Vein endothelial cell (primary cell): ENCODE results near the gene SLC25A26. TPM values are rescaled to one million over a fixed set of nuclear protein-coding genes. Genes with fewer than 3 reads are reported as not detected.

ENCODE experiments used
- small RNA-seq: library from RNA; depleted of rRNA; stranded (forward); fragments of <200 nt; gene quantifications from one replicate; pipeline ENCODE3, GENCODE V24; 2012
- total RNA-seq: library from RNA; depleted of rRNA; stranded (reverse); fragments of >200 nt; gene quantifications from 2 replicates; pipeline ENCODE4 v1.2.3, GENCODE V29; 2012

SLC25A26 gene, protein sequence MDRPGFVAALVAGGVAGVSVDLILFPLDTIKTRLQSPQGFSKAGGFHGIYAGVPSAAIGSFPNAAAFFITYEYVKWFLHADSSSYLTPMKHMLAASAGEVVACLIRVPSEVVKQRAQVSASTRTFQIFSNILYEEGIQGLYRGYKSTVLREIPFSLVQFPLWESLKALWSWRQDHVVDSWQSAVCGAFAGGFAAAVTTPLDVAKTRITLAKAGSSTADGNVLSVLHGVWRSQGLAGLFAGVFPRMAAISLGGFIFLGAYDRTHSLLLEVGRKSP
- 19.9 and 21.8 TPM in 2 replicates for total RNA-seq

GRCh38 chr3:66220602-66221377, at the start of gene SLC25A26:
Gene SLC25A26, plus strand, starts transcription at chr3:66221001. Its CDS starts 94 bp downstream, at chr3:66221095.

Small RNAs within 50 kb of the gene (small RNA-seq; reads per million reads assigned to genes)
- not detected for gene RN7SL482P
- not detected for gene RNU6-787P

Other genes starting within 250 kb of the SLC25A26 start
- gene MAGI1, start 182.1 kb upstream of the SLC25A26 start, total RNA-seq = 59.7 and 60.8 TPM in 2 replicates